KOPT-K1 (cell line): ENCODE measurements around the gene SKI.

Source experiments
- H3K27ac ChIP-seq: fragments of 200-600 bp; sonication (generic); 2 replicates; pipeline ENCODE4 v1.5.1; 2016; ENCODE audit warnings: antibody characterized with exemption, mild to moderate bottlenecking, low read depth, low read length; ENCODE audit not compliant: poor library complexity, severe bottlenecking
- H3K36me3 ChIP-seq: fragments of 200-600 bp; sonication (generic); 2 replicates; pipeline ENCODE4 v1.5.1; 2017; ENCODE audit warnings: antibody characterized with exemption, mild to moderate bottlenecking, low read length, moderate library complexity; ENCODE audit not compliant: insufficient read depth
- H3K9me3 ChIP-seq: fragments of 200-600 bp; sonication (generic); 2 replicates; pipeline ENCODE4 v1.5.1; 2017; ENCODE audit warnings: antibody characterized with exemption, low read length, mild to moderate bottlenecking; ENCODE audit not compliant: insufficient read depth, poor library complexity, severe bottlenecking

Gene SKI

DNA sequence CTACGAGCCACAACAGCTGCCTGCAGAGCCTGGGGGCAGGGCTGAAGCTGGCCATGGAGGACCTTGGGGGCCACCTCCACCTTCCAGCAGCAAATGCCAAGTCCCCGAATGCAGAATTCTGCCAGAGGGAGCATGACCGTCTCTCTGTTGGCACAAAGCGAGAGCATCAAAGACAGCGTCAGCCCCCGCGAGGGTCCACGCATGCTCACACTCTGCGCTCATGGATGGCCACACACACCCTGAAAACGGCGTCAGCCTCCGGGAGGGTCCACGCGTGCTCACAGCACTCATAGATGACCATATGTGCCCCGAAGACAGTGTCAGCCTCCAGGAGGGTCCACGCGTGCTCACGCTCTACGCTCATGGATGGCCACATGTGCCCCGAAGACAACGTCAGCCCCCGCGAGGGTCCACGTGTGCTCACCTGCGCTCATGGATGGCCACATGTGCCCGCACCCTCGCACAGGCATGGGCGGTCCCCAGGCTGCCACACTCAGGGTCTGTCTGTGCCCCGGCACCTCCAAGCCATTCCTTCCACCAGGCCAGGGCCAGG, 116.7 kb downstream of the SKI start:
- Histone ChIP-seq H3K36me3 (no peaks in the 10 kb centered on the region), H3K9me3 (no peaks in the 10 kb centered on the region), H3K27ac (no peak overlapping the region)

DNA sequence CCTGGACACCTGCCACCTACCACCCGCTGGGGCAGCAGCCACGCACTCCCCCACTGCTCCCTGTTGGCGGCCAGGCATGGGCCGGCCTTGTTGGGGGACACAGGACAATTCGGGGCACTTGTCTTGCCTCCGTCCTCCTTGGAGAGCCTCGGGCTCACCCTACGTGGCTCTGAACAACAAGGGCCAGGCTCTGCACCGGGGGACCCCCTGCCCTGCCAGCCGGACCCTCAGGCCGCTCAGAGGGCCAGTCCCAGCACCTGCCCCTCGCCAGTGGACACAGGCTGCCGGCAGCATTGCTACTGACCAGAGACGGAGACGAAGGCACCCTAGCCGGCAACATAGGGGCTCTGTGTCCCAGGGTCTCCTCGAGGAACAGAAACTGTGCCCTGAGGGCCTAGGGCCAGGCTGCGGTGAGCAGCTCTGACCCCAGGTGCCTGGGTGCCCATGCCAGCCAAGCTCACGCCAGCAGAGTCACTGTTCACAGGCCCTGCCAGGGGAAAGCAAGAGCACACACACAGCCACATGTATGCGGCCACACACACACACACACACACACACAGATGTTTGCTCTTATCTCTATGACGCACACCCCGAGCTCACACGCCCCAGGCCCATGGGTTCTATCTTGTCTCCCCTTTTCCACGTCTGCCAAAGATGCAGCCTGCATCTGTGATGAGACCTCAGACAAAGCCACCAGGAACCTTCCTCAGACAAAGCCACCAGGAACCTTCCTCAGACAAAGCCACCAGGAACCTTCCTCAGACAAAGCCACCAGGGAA, 117.4 kb downstream of the SKI start:
- H3K9me3 ChIP-seq, result no peaks in the 10 kb centered on the region
- no peaks in the 10 kb centered on the region for H3K36me3 ChIP-seq
- H3K27ac ChIP-seq, result no peak overlapping the region

DNA sequence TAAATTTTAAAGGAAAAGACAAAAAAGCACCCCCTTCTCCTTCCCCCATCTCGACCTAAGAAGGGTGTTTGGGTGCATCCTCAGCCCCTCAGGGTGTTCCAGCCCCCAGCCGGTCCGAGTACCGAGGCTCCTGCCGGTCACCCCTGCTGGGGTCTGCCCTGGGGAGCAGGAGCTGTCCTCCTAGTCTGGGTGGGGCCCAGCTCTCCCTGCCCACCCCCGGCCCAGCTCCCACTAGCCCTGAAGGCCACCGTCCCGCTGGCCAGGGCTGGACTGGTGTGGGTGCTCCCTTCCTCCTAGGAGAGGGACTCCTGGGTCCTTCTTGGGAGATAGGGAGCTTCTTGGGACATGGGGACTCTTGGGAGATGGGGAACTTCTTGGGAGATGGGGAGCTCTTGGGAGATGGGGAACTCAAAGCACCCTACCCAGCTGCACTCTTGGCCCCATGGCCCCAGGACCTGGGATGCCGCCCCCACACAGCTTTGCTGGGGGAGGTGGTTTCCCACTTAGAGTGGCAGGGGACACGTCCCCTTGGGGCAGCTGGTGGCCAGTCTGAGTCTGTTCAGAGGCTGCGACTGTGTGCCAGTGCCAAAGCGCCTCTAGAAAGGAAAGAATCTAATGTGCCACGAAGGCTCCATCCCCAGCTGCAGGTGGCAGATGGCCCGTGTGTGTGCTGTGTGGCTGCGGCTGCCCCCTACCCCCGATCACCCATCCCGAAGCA, 118.7 kb downstream of the SKI start:
- Histone ChIP-seq H3K27ac (no peak overlapping the region), H3K9me3 (no peaks in the 10 kb centered on the region), H3K36me3 (no peaks in the 10 kb centered on the region)

DNA sequence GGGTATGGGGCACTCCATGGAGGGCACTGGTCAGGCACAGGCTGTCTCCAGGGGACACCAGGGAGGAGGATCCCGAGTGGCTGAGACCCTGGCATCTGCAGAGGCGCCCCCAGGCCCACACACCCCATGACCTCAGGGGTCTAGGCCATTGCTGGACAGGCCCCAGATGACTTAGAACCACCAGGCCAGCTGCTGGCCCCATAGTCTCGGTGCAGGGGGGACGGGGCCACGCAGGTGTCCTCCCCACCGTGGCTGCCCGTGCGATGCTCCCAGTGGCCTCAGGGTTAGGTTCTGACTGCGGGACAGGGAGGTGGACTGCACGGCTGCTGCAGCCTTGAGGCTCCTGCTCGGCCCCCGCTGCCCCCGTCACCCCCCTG, 119.3 kb downstream of the SKI start:
- no peaks in the 10 kb centered on the region for H3K9me3 ChIP-seq
- no peak overlapping the region for H3K27ac ChIP-seq
- no peaks in the 10 kb centered on the region for H3K36me3 ChIP-seq

DNA sequence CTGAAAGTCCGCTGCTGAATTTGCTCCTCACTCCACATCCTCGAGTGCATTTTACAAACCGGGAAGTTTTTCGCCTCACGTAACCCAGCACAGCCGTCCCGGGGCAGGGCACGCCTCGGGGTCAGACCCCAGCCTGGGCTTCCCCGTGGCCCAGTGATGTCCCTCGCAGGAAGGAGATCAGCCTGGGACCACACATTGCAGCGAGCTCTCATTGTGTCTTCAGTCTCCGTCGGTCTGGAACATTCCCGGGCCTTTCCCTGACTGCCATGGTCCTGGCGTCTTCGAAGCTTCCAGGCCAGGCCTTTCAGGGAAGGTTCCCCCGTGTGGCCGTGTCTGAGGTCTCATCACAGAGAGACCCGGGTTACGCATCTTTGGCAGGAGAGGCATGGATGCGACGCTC, 119.8 kb downstream of the SKI start:
- Histone ChIP-seq H3K36me3 (no peaks in the 10 kb centered on the region), H3K27ac (no peak overlapping the region), H3K9me3 (no peaks in the 10 kb centered on the region)

DNA sequence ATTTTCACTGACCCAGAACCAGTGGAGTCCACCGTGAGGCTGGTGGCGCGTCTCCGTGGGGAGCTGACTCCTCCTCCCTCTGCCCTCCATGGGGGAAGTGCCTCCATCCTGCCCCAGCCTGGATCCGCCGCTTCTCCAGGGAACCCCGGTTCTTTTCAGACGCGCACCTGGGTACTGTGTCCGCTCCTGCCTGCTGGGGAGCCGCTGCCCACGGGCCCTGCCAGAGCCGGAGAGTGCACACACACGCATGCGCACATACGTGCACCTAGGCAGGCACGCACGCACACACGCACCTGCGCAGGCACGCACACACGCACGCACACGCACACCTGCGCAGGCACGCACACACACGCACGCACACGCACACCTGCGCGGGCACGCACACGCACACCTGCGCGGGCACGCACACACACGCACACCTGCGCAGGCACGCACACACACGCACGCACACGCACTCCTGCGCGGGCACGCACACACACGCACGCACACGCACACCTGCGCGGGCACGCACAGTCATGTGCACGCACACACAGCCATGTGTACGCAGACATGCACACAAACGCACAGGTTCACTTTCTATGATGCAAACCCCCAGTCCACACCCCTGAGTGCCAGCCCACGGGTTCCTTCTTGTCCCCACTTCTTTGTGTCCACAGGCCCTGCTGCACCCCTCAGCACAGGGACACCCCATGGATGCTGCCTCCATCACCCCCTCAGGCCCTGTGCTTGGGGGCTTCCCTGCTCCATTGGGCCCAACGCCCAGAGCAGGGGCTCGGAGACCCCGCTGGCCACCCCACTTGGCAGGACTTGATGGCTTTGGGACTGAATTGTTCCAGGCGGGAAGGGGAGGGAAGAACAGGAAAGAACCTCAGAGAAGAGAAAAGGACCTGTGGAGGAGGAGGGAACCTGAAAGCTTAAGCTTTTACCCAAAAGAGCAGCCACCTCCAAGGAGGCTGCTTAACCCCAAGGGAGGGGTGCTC, 120.5 kb downstream of the SKI start:
- Histone ChIP-seq H3K36me3 (no peaks in the 10 kb centered on the region), H3K9me3 (no peaks in the 10 kb centered on the region), H3K27ac (no peak overlapping the region)

DNA sequence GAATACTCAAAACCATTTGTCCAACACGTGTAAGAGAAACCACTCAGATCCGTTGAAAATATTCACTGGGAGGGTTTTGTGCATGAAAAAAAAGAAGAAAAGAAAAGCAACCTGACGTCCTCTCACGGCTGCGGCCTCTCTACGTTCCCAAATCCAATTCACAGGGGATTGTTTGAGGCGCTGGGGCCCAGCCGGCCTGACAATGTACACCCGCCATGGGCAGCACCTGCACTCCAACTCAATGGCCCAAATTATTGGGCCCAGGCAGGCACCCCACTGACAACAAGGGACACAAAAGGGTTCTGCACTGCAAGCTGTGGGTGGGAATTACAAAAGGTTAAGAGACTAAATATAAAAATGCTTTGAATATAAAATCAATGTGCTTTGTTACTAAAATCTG, 121.7 kb downstream of the SKI start:
- no peak overlapping the region for H3K27ac ChIP-seq
- H3K9me3 ChIP-seq, result no peaks in the 10 kb centered on the region
- H3K36me3 ChIP-seq, result no peaks in the 10 kb centered on the region

DNA sequence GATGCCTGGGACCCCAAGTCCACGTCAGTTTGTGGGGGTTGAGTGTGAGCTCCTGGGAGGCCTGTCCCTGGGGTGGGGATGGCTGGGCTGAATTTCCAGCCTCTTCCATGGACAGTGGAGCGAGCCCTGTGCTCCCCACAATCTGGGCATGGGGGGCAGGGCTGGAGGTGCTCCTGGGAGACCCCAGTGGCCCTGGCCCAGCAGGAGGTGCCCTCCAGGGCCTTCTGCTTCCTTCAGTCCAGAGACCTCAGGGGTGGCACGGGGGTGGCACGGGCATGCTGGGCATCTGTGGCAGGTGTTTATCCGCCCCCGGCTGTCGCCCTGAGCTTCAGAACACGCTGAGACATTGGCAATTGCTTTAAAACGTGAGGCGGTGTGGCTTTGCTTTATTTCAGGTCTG, 122.4 kb downstream of the SKI start:
- Histone ChIP-seq H3K27ac (no peak overlapping the region), H3K36me3 (no peaks in the 10 kb centered on the region), H3K9me3 (no peaks in the 10 kb centered on the region)

DNA sequence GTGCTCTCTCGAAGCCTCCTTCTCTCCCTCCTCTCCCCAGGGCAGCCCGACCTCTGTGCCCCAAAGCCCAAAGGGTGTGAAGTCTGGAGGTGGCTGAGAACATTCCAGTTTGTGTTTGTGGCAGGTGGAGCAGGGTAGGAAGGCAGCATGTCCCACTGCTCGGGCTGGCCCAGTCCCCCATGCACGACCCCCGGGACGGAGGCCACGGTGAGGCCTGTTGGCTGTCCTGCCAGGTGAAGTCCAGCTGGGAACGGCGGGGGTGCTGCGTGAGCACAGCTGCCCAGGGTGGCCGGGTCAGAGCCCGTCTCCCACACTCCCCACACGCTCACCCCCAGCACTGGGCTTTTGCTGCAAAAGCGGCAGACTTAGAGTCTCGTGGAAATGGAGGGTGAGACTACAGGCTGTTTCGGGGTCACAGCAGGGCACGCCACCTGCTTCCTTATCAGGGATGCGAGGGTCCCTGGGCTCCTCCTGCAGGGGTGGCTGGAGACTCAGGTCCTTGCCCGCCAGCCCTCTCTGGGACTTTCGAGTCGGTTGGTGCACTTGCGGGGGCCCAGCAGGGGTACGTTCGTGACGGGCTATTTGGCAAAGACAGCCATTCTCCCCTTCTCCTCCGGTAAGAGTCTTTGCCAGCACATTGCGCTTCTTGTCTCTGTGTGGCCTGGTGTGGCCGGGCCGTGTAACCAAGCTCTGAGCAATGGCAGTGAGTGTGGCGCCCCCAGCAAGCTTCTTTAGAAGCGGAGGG, 123.0 kb downstream of the SKI start:
- Histone ChIP-seq H3K36me3 (no peaks in the 10 kb centered on the region), H3K9me3 (no peaks in the 10 kb centered on the region), H3K27ac (no peak overlapping the region)

DNA sequence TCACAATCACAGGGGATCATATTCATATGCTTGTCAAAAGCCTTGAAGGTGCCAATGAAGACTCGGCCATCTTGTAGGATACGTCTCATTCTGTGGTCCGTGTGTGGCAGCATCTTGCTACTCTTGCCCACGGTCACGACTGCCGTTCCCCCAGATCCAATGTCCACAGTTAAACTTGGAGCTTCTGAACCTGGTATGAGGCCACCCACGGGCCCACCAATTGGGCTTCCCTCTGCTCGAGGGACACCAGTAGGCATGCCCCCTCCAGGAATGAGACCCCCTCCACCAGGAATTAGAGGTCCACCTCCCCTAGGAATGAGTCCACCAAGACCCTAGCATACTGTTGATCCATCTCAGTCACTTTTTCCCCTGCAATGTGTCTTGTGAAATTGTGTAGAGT, 123.6 kb downstream of the SKI start:
- Histone ChIP-seq H3K36me3 (no peaks in the 10 kb centered on the region), H3K27ac (no peak overlapping the region), H3K9me3 (no peaks in the 10 kb centered on the region)

DNA sequence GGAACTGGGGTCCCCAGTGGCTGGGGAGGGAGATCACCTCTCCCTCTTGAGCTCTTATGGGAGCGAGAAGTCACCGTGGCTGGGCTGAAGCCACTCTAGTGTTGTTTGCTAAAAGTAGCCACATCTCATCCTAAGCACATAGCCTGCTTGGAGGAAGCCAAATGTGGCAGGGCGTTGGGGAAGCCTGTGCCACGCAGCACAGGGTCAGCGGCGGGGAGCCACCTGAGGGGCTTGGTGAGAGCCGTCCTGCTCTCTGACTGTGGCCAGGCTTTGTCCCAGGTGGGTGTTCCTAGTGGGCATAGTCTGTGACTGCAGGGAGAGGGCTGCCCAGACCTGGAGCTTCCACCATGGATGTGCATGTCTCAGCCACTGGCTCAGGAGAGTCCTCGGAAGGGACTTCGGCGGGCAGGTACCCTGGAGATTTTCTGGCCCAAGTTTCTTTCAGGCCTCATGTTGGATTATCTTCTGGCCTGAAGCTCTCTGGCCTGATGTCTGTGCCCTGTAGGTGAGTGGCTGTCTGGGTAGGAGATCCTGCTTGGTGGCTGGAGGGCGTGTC, 124.3 kb downstream of the SKI start:
- Histone ChIP-seq H3K27ac (no peak overlapping the region), H3K36me3 (no peaks in the 10 kb centered on the region), H3K9me3 (no peaks in the 10 kb centered on the region)

DNA sequence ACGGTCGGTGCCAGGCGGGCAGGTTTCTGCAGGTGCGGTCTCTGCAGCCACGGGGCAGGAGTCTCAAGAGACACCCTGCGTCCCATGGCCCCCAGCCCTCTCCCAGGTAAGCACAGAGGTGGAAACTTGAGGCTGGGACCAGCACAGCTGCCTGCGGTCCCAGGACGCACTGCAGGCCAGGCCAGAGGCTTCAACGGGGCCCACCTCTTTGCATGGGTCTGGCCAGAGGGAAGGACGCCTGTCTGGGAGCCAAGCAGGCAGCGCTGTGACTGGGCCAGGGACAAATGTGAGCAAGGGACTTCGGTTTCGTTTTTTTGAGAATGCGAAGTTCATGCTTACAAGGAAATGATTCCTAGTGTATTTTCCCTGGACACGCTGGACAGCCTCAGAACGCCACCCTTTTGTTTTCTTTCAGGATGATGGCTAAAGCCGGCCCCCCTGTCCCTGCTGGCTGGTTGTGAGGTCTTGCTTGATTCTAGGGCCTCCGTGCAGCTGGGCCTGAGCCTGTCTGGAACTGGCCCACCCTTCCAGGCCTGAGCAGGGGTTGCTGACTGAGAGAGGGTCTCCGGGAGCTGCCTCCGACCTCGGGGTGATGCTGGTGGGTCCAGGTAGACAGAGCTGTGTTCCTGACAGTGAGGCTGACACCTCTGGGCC, 124.9 kb downstream of the SKI start:
- Histone ChIP-seq H3K9me3 (no peaks in the 10 kb centered on the region), H3K27ac (no peak overlapping the region), H3K36me3 (no peaks in the 10 kb centered on the region)

DNA sequence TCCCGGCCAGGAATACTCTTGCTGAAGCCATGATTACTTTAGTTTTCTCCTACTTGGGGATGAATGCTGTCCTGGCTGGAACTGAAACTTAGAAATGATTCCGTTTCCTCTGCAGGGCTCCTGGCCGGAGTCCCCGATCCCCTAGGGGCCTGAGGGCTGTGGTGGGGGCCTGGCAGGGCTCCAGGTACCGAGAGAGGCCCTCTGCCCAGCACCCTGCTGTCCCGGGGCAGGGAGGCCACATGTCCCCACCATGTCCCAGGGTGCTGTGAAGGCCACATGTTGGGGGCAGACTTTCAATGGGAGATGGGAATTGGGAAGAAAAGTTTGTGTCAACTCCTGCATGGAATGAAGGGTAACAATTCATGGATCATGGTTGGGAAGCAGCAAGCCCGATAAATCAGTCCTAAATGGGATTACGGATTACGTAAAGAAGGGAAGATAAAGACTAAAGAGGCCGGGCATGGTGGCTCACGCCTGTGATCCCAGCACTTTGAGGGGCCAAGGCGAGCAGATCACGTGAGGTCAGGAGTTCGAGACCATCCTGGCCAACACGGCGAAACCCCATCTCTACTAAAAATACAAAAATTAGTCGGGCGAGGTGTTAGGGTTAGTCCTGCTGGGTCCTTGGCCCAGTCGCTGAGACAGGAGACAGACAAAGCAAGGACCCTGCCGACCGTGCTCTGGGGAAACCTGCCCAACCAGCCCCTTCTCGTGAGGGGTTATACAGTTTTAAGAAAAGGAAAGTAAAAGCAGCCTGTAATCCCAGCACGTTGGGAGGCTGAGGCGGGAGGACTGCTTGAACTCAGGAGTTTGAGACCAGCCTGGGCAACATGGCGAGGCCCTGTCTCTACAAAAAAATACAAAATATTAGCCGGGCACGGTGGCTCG, 125.7 kb downstream of the SKI start:
- no peak overlapping the region for H3K27ac ChIP-seq
- H3K9me3 ChIP-seq, result no peaks in the 10 kb centered on the region
- no peaks in the 10 kb centered on the region for H3K36me3 ChIP-seq
